Liver (tissue), 9 donors: ENCODE data around the gene ZBTB8B. TPM values are rescaled to one million over a fixed set of nuclear protein-coding genes. Genes with fewer than 3 reads are reported as not detected.

ENCODE experiments used
- DNase-seq: peaks from one replicate; pipeline ENCODE4 v3.0.0-alpha.2; 2017; ENCODE audit warnings: low spot score
- H3K27ac ChIP-seq, 2 donors: one replicate each; pipeline ENCODE4 v1.7.0; 2013; ENCODE audit warnings: inconsistent platforms in 2 of 2, low read length in 2 of 2, control low read depth in 1 of 2, low read depth in 1 of 2, mild to moderate bottlenecking in 1 of 2
- H3K27me3 ChIP-seq, 4 donors: one replicate each; pipeline versions ENCODE4 v1.6.1 to v1.7.0; 2013; ENCODE audit warnings: low read length in 3 of 4, inconsistent platforms in 1 of 4, mild to moderate bottlenecking in 1 of 4, moderate library complexity in 1 of 4; ENCODE audit not compliant: control insufficient read depth in 4 of 4, insufficient read depth in 4 of 4
- H3K36me3 ChIP-seq, 4 donors: one replicate each; pipeline versions ENCODE4 v1.6.1 to v1.7.0; 2013; ENCODE audit warnings: low read length in 3 of 4, mild to moderate bottlenecking in 3 of 4, low read depth in 1 of 4, moderate library complexity in 1 of 4; ENCODE audit not compliant: control insufficient read depth in 4 of 4, insufficient read depth in 3 of 4
- H3K4me1 ChIP-seq, 4 donors: one replicate each; pipeline versions ENCODE4 v1.6.1 to v1.7.0; 2013; ENCODE audit warnings: low read length in 3 of 4, mild to moderate bottlenecking in 3 of 4, moderate library complexity in 1 of 4; ENCODE audit not compliant: control insufficient read depth in 4 of 4, insufficient read depth in 4 of 4
- H3K4me3 ChIP-seq, 3 donors: one replicate each; pipeline versions ENCODE4 v1.6.1 to v1.7.0; 2013; ENCODE audit warnings: low read length in 3 of 3, control low read depth in 1 of 3, low read depth in 1 of 3, mild to moderate bottlenecking in 1 of 3
- H3K9ac ChIP-seq, 2 donors: one replicate each; pipeline ENCODE4 v1.7.0; 2013; ENCODE audit warnings: low read length in 2 of 2, mild to moderate bottlenecking in 2 of 2, moderate library complexity in 2 of 2, control low read depth in 1 of 2, low read depth in 1 of 2
- H3K9me3 ChIP-seq, 4 donors: one replicate each; pipeline versions ENCODE4 v1.6.1 to v1.7.0; 2013; ENCODE audit warnings: low read length in 3 of 4; ENCODE audit not compliant: control insufficient read depth in 4 of 4
- FOXA1 ChIP-seq: IDR thresholded peaks from 2 replicates; pipeline ENCODE4 v1.6.1; 2016; ENCODE audit warnings: antibody characterized with exemption
- FOXA2 ChIP-seq: IDR thresholded peaks from 2 replicates; pipeline ENCODE4 v1.6.1; 2016; ENCODE audit warnings: antibody characterized with exemption
- GABPA ChIP-seq, 2 donors: IDR thresholded peaks in 1 of 2; conservative IDR thresholded peaks in 1 of 2; 2 replicates each; pipeline ENCODE4 v1.6.1; 2016; ENCODE audit warnings: antibody characterized with exemption in 2 of 2, mild to moderate bottlenecking in 1 of 2, moderate library complexity in 1 of 2
- HNF4G ChIP-seq: IDR thresholded peaks from 2 replicates; pipeline ENCODE4 v1.6.1; 2016; ENCODE audit warnings: antibody characterized with exemption
- NR2F2 ChIP-seq: IDR thresholded peaks from 2 replicates; pipeline ENCODE4 v1.6.1; 2016; ENCODE audit warnings: antibody characterized with exemption
- RAD21 ChIP-seq, 2 donors: IDR thresholded peaks; 2 replicates each; pipeline ENCODE4 v1.6.1; 2016; ENCODE audit warnings: antibody characterized with exemption in 2 of 2, mild to moderate bottlenecking in 2 of 2
- RXRA ChIP-seq, 2 donors: IDR thresholded peaks; 2 replicates each; pipeline ENCODE4 v1.6.1; 2017 to 2018; ENCODE audit warnings: antibody characterized with exemption in 2 of 2, mild to moderate bottlenecking in 1 of 2
- SP1 ChIP-seq: IDR thresholded peaks from 2 replicates; pipeline ENCODE4 v1.6.1; 2018; ENCODE audit warnings: antibody characterized with exemption, mild to moderate bottlenecking
- TAF1 ChIP-seq: conservative IDR thresholded peaks from 2 replicates; pipeline ENCODE4 v1.6.1; 2016; ENCODE audit warnings: antibody characterized with exemption, mild to moderate bottlenecking
- YY1 ChIP-seq: IDR thresholded peaks from 2 replicates; pipeline ENCODE4 v1.6.1; 2016; ENCODE audit warnings: antibody characterized with exemption, mild to moderate bottlenecking
- WGBS: extraction: QIAGEN DNeasy Blood & Tissue Kit; methylation state at CpG from one replicate; pipeline ENCODE4 v1.1.7; 2013; 5-methylcytosine and 5-hydroxymethylcytosine counted together
- polyA plus RNA-seq, 2 donors: library from polyadenylated mRNA; stranded (reverse) in 1 of 2; unstranded in 1 of 2; fragments of 200-250 nt in 1 of 2; fragments of >200 nt in 1 of 2; fragmentation: Nextera tagmentation in 1 of 2; extraction: Ambion mirVana in 1 of 2; gene quantifications; one replicate each; pipeline versions ENCODE4 v1.2.1 to v1.2.3, GENCODE V29; 2013 to 2015
- total RNA-seq, 2 donors: library from RNA; depleted of rRNA; stranded (reverse); fragments of >200 nt; gene quantifications; one replicate each; pipeline ENCODE4 v1.2.3, GENCODE V29; 2014
- TF ChIP-seq, protein P1 (sequence below): fragments of 150-350 bp; IDR thresholded peaks from 2 replicates; pipeline ENCODE4 v1.5.1; 2017; ENCODE audit warnings: improper control_type of control experiment, low read depth, low read length; ENCODE audit not compliant: missing input control
- TF ChIP-seq, protein P2 (sequence below): IDR thresholded peaks from 2 replicates; pipeline ENCODE4 v1.6.1; 2016; ENCODE audit warnings: antibody characterized with exemption
- TF ChIP-seq, protein P3 (sequence below): IDR thresholded peaks from 2 replicates; pipeline ENCODE4 v1.6.1; 2016; ENCODE audit warnings: antibody characterized with exemption
- TF ChIP-seq, protein P4 (sequence below): IDR thresholded peaks from 2 replicates; pipeline ENCODE4 v1.6.1; 2016; ENCODE audit warnings: antibody characterized with exemption, mild to moderate bottlenecking
- donor health status: healthy.
- donor health status: healthy.
- donor health status: healthy.
- donor health status: healthy.
- donor health status: healthy.

The ZBTB8B gene
- total and polyA plus RNA-seq, 4 donors: 0.01 to 0.05 TPM; not detected in 2

DNA sequence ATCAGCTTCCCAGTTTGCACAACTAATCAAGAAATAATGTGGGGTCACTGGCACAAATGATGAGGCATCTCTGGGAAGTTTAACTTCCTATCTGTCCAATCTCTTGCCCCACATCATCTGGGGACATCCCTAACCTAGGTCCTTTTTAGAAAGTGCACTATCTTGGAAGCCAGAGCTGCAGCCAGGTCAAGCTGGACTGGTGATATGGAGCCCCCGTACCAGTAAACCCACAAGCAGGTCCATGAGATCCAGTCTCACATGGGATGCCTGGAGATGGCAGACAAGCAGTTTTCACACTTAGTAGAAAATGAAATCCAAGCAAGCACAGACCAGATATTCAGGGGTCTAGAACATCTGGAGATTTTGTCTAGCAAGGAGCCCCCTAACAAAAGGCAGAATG is 43.1 kb upstream of the ZBTB8B start:
- TF ChIP-seq FOXA2: no peak
- H3K9ac ChIP-seq: no peak overlapping the region
- no peak overlapping the region for H3K27ac ChIP-seq
- 94% methylated on average over 1 of the region's 1 CpG for WGBS
- H3K4me3 ChIP-seq: no peak overlapping the region
- no peaks in the 10 kb centered on the region for H3K27me3 ChIP-seq
- H3K36me3 ChIP-seq: no peaks in the 10 kb centered on the region
- no peak for DNase-seq
- peaks cover 0 to 6% (median 2%) of the 10 kb centered on the region in 4 donors for H3K9me3 ChIP-seq
- H3K4me1 ChIP-seq: no peaks in the 10 kb centered on the region

DNA sequence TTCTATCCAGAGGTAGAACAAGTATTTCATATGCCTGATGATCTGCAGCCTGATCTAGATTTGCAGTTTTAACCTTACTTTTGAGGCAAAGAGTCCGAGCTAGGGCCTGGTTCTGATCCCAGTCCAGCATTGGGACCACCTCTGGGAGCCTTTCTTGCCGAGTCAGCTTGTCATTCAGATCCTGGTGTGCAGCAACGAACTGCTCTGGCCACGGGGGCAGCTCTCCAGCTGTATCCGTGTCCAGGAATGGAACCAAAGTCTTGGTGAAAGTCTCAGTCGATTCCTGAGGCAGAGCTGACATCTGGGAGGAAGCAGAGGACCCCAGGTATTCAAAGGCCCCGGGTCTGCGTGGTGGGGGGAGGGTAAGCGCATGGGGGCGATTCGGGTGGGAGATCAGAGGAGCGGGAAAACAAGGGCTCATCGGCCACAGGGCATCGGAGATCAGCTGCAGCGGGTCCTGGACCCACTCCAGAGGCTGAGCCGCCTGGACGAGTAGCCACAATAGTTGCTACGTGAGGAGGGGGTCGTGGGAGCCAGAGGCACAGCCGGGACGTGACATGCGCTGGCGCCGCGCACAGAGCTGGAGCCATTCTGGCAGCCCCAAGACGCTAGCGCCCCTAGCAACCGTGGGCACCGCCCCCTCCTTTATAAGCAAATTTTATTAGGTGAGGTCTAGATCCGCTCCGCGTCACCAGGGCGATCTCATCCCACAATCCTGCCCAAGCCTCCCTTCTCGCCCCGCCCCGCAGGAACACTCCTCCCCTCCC is 38.2 kb upstream of the ZBTB8B start:
- Histone ChIP-seq H3K27me3 (no peaks in the 10 kb centered on the region), H3K4me1 (peaks cover 0 to 2% (median 0%) of the 10 kb centered on the region in 4 donors), H3K27ac (no peak overlapping the region), H3K4me3 (no peak overlapping the region), H3K36me3 (no peaks in the 10 kb centered on the region), H3K9ac (no peak overlapping the region), H3K9me3 (no peaks in the 10 kb centered on the region)
- no peak for DNase-seq
- 17% methylated on average over 36 of the region's 36 CpGs for WGBS
- TF ChIP-seq, protein P1, sequence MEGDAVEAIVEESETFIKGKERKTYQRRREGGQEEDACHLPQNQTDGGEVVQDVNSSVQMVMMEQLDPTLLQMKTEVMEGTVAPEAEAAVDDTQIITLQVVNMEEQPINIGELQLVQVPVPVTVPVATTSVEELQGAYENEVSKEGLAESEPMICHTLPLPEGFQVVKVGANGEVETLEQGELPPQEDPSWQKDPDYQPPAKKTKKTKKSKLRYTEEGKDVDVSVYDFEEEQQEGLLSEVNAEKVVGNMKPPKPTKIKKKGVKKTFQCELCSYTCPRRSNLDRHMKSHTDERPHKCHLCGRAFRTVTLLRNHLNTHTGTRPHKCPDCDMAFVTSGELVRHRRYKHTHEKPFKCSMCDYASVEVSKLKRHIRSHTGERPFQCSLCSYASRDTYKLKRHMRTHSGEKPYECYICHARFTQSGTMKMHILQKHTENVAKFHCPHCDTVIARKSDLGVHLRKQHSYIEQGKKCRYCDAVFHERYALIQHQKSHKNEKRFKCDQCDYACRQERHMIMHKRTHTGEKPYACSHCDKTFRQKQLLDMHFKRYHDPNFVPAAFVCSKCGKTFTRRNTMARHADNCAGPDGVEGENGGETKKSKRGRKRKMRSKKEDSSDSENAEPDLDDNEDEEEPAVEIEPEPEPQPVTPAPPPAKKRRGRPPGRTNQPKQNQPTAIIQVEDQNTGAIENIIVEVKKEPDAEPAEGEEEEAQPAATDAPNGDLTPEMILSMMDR: no peak
- no peak for TF ChIP-seq RXRA (IDR thresholded peaks at IDR 0.05)
- TF ChIP-seq NR2F2: no peak
- TF ChIP-seq FOXA1: no peak
- TF ChIP-seq YY1: no peak
- TF ChIP-seq, protein P2, sequence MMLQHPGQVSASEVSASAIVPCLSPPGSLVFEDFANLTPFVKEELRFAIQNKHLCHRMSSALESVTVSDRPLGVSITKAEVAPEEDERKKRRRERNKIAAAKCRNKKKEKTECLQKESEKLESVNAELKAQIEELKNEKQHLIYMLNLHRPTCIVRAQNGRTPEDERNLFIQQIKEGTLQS: no peak
- TF ChIP-seq SP1: no peak
- TF ChIP-seq FOXA2: no peak
- no peak for TF ChIP-seq TAF1
- TF ChIP-seq GABPA (IDR thresholded peaks at IDR 0.05 in 1 of 2, conservative IDR thresholded peaks at IDR 0.05 in 1 of 2): no peak
- TF ChIP-seq, protein P3, sequence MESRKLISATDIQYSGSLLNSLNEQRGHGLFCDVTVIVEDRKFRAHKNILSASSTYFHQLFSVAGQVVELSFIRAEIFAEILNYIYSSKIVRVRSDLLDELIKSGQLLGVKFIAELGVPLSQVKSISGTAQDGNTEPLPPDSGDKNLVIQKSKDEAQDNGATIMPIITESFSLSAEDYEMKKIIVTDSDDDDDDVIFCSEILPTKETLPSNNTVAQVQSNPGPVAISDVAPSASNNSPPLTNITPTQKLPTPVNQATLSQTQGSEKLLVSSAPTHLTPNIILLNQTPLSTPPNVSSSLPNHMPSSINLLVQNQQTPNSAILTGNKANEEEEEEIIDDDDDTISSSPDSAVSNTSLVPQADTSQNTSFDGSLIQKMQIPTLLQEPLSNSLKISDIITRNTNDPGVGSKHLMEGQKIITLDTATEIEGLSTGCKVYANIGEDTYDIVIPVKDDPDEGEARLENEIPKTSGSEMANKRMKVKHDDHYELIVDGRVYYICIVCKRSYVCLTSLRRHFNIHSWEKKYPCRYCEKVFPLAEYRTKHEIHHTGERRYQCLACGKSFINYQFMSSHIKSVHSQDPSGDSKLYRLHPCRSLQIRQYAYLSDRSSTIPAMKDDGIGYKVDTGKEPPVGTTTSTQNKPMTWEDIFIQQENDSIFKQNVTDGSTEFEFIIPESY: no peak
- TF ChIP-seq, protein P4, sequence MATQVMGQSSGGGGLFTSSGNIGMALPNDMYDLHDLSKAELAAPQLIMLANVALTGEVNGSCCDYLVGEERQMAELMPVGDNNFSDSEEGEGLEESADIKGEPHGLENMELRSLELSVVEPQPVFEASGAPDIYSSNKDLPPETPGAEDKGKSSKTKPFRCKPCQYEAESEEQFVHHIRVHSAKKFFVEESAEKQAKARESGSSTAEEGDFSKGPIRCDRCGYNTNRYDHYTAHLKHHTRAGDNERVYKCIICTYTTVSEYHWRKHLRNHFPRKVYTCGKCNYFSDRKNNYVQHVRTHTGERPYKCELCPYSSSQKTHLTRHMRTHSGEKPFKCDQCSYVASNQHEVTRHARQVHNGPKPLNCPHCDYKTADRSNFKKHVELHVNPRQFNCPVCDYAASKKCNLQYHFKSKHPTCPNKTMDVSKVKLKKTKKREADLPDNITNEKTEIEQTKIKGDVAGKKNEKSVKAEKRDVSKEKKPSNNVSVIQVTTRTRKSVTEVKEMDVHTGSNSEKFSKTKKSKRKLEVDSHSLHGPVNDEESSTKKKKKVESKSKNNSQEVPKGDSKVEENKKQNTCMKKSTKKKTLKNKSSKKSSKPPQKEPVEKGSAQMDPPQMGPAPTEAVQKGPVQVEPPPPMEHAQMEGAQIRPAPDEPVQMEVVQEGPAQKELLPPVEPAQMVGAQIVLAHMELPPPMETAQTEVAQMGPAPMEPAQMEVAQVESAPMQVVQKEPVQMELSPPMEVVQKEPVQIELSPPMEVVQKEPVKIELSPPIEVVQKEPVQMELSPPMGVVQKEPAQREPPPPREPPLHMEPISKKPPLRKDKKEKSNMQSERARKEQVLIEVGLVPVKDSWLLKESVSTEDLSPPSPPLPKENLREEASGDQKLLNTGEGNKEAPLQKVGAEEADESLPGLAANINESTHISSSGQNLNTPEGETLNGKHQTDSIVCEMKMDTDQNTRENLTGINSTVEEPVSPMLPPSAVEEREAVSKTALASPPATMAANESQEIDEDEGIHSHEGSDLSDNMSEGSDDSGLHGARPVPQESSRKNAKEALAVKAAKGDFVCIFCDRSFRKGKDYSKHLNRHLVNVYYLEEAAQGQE: no peak
- no peak for TF ChIP-seq HNF4G
- TF ChIP-seq RAD21 (IDR thresholded peaks at IDR 0.05): no peak
